ENCODE results near the gene COL4A2.

- TF ChIP-seq CTCF (IDR thresholded peaks at IDR 0.05) (no peak), POLR2A (IDR thresholded peaks at IDR 0.05) (no peak)
Measured at GRCh38 chr13:110435331-110435730, 128.2 kb downstream of the COL4A2 start.

All from suprapubic skin (tissue), 3 donors.